IPS-15b (cell line): ENCODE measurements around the gene FMN1.

ENCODE experiments used
- H3K27me3 ChIP-seq: one replicate; pipeline ENCODE4 v1.6.1; 2013; ENCODE audit warnings: low read length; ENCODE audit not compliant: control insufficient read depth, insufficient read depth
- H3K36me3 ChIP-seq: one replicate; pipeline ENCODE4 v1.6.1; 2013; ENCODE audit warnings: low read length; ENCODE audit not compliant: control insufficient read depth, insufficient read depth
- H3K4me1 ChIP-seq: one replicate; pipeline ENCODE4 v1.6.1; 2013; ENCODE audit warnings: mild to moderate bottlenecking, low read length; ENCODE audit not compliant: control insufficient read depth, insufficient read depth
- H3K4me3 ChIP-seq: one replicate; pipeline ENCODE4 v1.5.1; 2013; ENCODE audit warnings: low read depth, low read length
- H3K9ac ChIP-seq: one replicate; pipeline ENCODE4 v1.6.1; 2013; ENCODE audit warnings: low read depth, mild to moderate bottlenecking, low read length
- H3K9me3 ChIP-seq: one replicate; pipeline ENCODE4 v1.6.1; 2013; ENCODE audit warnings: mild to moderate bottlenecking, low read length; ENCODE audit not compliant: control insufficient read depth, insufficient read depth

FMN1 gene

GRCh38 chr15:32882955-32883354 is 311.6 kb downstream of the FMN1 start:
- H3K4me3 ChIP-seq: no peak overlapping the region
- peaks cover 3% of the 10 kb centered on the region for H3K4me1 ChIP-seq
- H3K9me3 ChIP-seq: no peaks in the 10 kb centered on the region
- H3K36me3 ChIP-seq: no peaks in the 10 kb centered on the region
- no peaks in the 10 kb centered on the region for H3K27me3 ChIP-seq
- no peak overlapping the region for H3K9ac ChIP-seq

- Histone ChIP-seq H3K4me1 (peaks cover under 1% of the 10 kb centered on the region), H3K36me3 (no peaks in the 10 kb centered on the region), H3K4me3 (no peak overlapping the region), H3K9ac (no peak overlapping the region), H3K27me3 (no peaks in the 10 kb centered on the region), H3K9me3 (no peaks in the 10 kb centered on the region)
Measured at GRCh38 chr15:32881528-32881927, 313.0 kb downstream of the FMN1 start.

GRCh38 chr15:32880642-32881041 is 313.9 kb downstream of the FMN1 start:
- Histone ChIP-seq H3K36me3 (no peaks in the 10 kb centered on the region), H3K9ac (no peak overlapping the region), H3K4me1 (no peaks in the 10 kb centered on the region), H3K9me3 (no peaks in the 10 kb centered on the region), H3K4me3 (no peak overlapping the region), H3K27me3 (no peaks in the 10 kb centered on the region)

- Histone ChIP-seq H3K4me3 (no peak overlapping the region), H3K9me3 (no peaks in the 10 kb centered on the region), H3K27me3 (no peaks in the 10 kb centered on the region), H3K9ac (no peak overlapping the region), H3K36me3 (no peaks in the 10 kb centered on the region), H3K4me1 (no peaks in the 10 kb centered on the region)
Measured at GRCh38 chr15:32879980-32880379, 314.5 kb downstream of the FMN1 start.

GRCh38 chr15:32878869-32879805 is 315.4 kb downstream of the FMN1 start:
- Histone ChIP-seq H3K36me3 (no peaks in the 10 kb centered on the region), H3K4me1 (no peaks in the 10 kb centered on the region), H3K27me3 (no peaks in the 10 kb centered on the region), H3K4me3 (no peak overlapping the region), H3K9ac (no peak overlapping the region), H3K9me3 (no peaks in the 10 kb centered on the region)

- Histone ChIP-seq H3K4me1 (no peaks in the 10 kb centered on the region), H3K9me3 (no peaks in the 10 kb centered on the region), H3K4me3 (no peak overlapping the region), H3K9ac (no peak overlapping the region), H3K36me3 (no peaks in the 10 kb centered on the region), H3K27me3 (no peaks in the 10 kb centered on the region)
Measured at GRCh38 chr15:32878342-32878741, 316.2 kb downstream of the FMN1 start.

GRCh38 chr15:32877252-32878019 is 317.1 kb downstream of the FMN1 start:
- no peaks in the 10 kb centered on the region for H3K4me1 ChIP-seq
- no peak overlapping the region for H3K9ac ChIP-seq
- H3K36me3 ChIP-seq: no peaks in the 10 kb centered on the region
- no peak overlapping the region for H3K4me3 ChIP-seq
- H3K9me3 ChIP-seq: no peaks in the 10 kb centered on the region
- H3K27me3 ChIP-seq: no peaks in the 10 kb centered on the region

GRCh38 chr15:32873284-32874114 is 321.0 kb downstream of the FMN1 start:
- no peaks in the 10 kb centered on the region for H3K27me3 ChIP-seq
- H3K4me1 ChIP-seq: no peaks in the 10 kb centered on the region
- H3K9me3 ChIP-seq: no peaks in the 10 kb centered on the region
- no peak overlapping the region for H3K9ac ChIP-seq
- H3K36me3 ChIP-seq: no peaks in the 10 kb centered on the region
- H3K4me3 ChIP-seq: no peak overlapping the region

- Histone ChIP-seq H3K4me3 (no peak overlapping the region), H3K9ac (no peak overlapping the region), H3K4me1 (no peaks in the 10 kb centered on the region), H3K27me3 (no peaks in the 10 kb centered on the region), H3K9me3 (no peaks in the 10 kb centered on the region), H3K36me3 (no peaks in the 10 kb centered on the region)
Measured at GRCh38 chr15:32872621-32873283, 321.8 kb downstream of the FMN1 start.

- Histone ChIP-seq H3K27me3 (no peaks in the 10 kb centered on the region), H3K4me1 (peaks cover 3% of the 10 kb centered on the region), H3K4me3 (no peak overlapping the region), H3K9me3 (no peaks in the 10 kb centered on the region), H3K9ac (no peak overlapping the region), H3K36me3 (no peaks in the 10 kb centered on the region)
Measured at GRCh38 chr15:32871883-32872282, 322.6 kb downstream of the FMN1 start.
